GM12873 (cell line): ENCODE measurements around the gene TBC1D9B.

Source experiments
- TF ChIP-seq, protein P1 (sequence below): IDR thresholded peaks from 2 replicates; pipeline ENCODE4 v1.5.1; 2012; ENCODE audit warnings: low read depth, mild to moderate bottlenecking, moderate library complexity, low read length, control low read depth; ENCODE audit not compliant: insufficient read depth; ENCODE audit errors: missing control alignments

TBC1D9B gene

DNA sequence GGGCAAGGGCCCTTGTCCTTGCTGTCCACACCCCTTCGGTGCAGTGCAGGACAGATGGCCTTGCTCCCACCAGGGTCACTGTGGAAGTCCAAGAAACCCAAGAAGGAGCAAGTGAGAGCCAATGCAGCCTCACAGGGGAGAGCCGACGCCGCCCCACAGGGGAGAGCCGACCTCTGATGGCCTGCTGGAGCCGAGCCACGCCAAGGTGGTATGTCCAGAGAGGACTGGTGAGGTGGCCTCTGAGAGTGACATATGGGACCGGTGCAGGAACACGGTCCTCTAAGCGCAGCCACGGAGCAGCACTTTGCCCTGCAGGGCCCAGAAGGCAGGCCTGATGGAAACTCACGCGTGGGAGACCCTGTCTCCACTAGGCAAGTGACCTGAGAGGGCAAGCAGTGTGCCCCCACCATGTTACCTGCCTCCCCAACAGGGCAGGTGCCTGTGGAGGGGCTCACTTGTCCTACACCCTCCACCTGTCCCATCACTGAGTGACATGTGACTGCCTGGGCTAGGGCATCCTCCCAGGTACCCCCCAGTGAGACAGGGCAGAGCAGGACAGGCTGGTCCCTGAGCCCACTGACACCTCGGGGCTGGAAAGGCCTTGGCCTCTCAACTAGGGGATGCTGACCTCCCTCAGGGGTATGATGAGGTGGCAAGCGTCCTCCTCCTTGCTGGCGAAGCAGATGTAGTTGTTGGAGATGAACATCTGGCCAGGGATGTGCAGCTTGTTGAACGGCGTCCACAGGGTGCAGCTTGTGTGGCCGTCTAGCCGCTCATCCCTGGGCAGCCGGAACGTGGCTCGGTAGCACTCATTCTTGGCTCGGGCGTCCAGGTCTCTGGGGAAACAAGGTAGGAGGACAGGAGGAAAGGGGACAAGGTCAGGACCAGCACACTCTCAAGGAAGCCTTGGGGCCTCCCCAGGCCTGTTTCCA is 16.7 kb downstream of the TBC1D9B start:
- TF ChIP-seq, protein P1, sequence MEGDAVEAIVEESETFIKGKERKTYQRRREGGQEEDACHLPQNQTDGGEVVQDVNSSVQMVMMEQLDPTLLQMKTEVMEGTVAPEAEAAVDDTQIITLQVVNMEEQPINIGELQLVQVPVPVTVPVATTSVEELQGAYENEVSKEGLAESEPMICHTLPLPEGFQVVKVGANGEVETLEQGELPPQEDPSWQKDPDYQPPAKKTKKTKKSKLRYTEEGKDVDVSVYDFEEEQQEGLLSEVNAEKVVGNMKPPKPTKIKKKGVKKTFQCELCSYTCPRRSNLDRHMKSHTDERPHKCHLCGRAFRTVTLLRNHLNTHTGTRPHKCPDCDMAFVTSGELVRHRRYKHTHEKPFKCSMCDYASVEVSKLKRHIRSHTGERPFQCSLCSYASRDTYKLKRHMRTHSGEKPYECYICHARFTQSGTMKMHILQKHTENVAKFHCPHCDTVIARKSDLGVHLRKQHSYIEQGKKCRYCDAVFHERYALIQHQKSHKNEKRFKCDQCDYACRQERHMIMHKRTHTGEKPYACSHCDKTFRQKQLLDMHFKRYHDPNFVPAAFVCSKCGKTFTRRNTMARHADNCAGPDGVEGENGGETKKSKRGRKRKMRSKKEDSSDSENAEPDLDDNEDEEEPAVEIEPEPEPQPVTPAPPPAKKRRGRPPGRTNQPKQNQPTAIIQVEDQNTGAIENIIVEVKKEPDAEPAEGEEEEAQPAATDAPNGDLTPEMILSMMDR, result no peak

- TF ChIP-seq, protein P1, result no peak
These were observed 17.8 kb downstream of the TBC1D9B start for GRCh38 chr5:179889885-179890284.

DNA sequence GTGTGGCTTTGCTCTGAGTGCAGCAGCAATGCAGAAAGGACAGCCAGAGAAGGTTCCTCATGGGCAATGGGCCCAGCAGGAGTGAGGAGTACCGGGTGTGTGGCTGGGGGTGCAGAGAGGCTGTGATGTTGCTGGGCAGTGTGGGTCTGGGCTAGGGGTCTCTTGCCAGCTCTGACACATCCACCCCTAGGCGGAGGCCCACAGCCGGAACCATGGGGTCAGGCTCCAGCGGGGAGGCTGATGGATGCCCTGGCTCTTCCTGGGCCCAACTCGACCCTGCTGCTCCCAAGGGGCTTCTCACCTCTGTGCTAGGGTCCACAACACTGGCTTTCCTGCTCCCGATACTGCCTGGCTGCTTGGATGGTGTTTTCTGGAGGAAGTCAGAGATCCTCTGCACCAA is 19.9 kb downstream of the TBC1D9B start:
- TF ChIP-seq, protein P1, result no peak

DNA sequence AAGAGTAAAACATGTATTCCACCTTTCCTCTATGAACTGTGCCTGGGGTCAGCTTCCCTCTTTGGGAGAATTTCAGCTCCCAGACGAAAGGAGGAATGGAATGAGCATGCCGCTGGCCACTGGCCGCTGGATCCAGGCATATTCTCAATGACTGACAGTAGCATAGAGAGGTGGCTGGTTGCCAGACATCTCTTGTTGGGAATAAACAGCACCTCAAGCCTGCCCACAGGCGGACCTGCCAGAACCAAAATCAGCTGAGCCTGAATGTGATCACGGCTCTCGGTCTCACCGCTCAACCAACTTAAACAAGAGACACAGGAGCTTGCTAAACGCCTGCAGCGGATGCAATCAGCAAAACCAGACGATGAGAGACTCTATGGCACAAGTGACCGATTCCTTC is 20.6 kb downstream of the TBC1D9B start:
- TF ChIP-seq, protein P1, result no peak

DNA sequence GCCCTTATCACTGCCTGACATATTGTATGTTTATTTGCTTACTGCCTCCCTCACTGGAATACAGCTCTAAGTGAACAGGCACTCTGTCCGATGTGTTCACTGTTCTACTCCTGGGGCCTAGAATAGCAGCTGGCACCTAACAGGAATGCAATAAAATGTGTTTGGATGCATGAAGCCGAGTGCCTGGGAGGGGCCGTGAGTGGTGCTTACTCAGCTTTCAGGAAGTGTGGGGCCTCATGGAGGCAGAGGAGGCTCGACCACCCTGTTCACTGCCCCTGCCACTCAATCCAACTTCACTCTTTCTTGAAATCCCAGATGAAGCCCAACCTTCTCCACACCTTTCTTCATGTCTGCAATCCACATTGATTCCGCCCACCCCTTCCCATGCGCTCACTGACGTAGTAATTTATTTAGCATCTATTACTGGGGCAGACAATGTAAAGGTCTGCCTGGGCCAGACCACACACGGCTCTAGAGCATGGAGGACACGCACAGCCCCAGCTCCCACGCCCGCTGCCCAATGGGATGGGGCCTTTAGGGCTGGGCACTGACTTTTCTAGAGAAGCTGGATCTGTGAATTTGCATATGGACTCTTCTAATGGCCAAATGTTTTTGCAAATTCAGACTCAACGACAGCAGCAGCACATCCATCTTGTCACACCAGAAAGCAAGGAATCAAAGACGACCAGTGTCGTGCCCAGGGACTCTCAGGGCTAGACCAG is 21.3 kb downstream of the TBC1D9B start:
- TF ChIP-seq, protein P1, result no peak

- TF ChIP-seq, protein P1, result no peak
These were observed 22.1 kb downstream of the TBC1D9B start for GRCh38 chr5:179885491-179886090.

GRCh38 chr5:179883163-179883562 is 24.5 kb downstream of the TBC1D9B start:
- TF ChIP-seq, protein P1, result no peak
